Activated effector memory CD4-positive, alpha-beta T cell treated with anti-CD3 and anti-CD28 coated beads, Interleukin-2, amount 50 U/mL, for 16 hours (primary cell): ENCODE results near the gene ARPC1B.
"Not testable (repeated sequence)": the region's sequence is repeated elsewhere in the genome, so short reads cannot be mapped to it uniquely, and the experiment has no call there.

Experiments
- DNase-seq: peaks from one replicate; pipeline ENCODE4 v3.0.0-alpha.2; 2020

Gene ARPC1B

GRCh38 chr7:99374111-99375064, at the start of gene ARPC1B:
Gene ARPC1B (plus strand): TSS chr7:99374730. CDS start chr7:99385715, 10,985 bp downstream.
- peak; percentile 95 for DNase-seq

GRCh38 chr7:99325001-99325493, 49.5 kb upstream of the ARPC1B start:
- DNase-seq, result no peak

- peak; percentile 97 for DNase-seq
These were observed 48.7 kb upstream of the ARPC1B start, which contains the start of gene ARPC1A for GRCh38 chr7:99325592-99326407. Gene ARPC1A (plus strand): TSS chr7:99325898. CDS start chr7:99333354, 7,456 bp downstream.

- DNase-seq, result no peak
These were observed 48.1 kb upstream of the ARPC1B start for GRCh38 chr7:99326408-99326782.

GRCh38 chr7:99330314-99330961, 44.1 kb upstream of the ARPC1B start:
- DNase-seq, result not testable (repeated sequence)

GRCh38 chr7:99331002-99331401, 43.5 kb upstream of the ARPC1B start:
- no peak for DNase-seq

- DNase-seq, result no peak
These were observed 34.9 kb upstream of the ARPC1B start for GRCh38 chr7:99339595-99339994.

- no peak for DNase-seq
These were observed 33.9 kb upstream of the ARPC1B start for GRCh38 chr7:99340659-99341058.

GRCh38 chr7:99344061-99344647, 30.4 kb upstream of the ARPC1B start:
- no peak for DNase-seq

- DNase-seq, result not testable (repeated sequence)
These were observed 23.9 kb upstream of the ARPC1B start for GRCh38 chr7:99350641-99351040.

- DNase-seq, result no peak
These were observed 22.3 kb upstream of the ARPC1B start for GRCh38 chr7:99352247-99352646.

GRCh38 chr7:99355098-99355497, 19.4 kb upstream of the ARPC1B start:
- DNase-seq, result no peak

GRCh38 chr7:99357701-99358490, 16.6 kb upstream of the ARPC1B start:
- DNase-seq, result no peak

GRCh38 chr7:99358521-99358920, 16.0 kb upstream of the ARPC1B start:
- DNase-seq, result not testable (repeated sequence)

GRCh38 chr7:99359465-99360154, 14.9 kb upstream of the ARPC1B start:
- no peak for DNase-seq

- DNase-seq, result no peak
These were observed 11.7 kb upstream of the ARPC1B start for GRCh38 chr7:99362801-99363200.

GRCh38 chr7:99363286-99363685, 11.2 kb upstream of the ARPC1B start:
- DNase-seq, result no peak

GRCh38 chr7:99365318-99366141, 9.0 kb upstream of the ARPC1B start:
- peak; percentile 88 for DNase-seq

- peak; percentile 46 for DNase-seq
These were observed 7.9 kb upstream of the ARPC1B start for GRCh38 chr7:99366646-99367045.
